K562 (cell line): ENCODE results near the gene PFAS. TPM values are rescaled to one million over a fixed set of nuclear protein-coding genes. Genes with fewer than 3 reads are reported as not detected.

Source experiments
- ATAC-seq: fragments of 200-7000 bp; cut with Tn5 transposase; 3 replicates; pipeline ENCODE4 v1.9.1; 2020; ENCODE audit warnings: moderate library complexity
- BruUV-seq: library from RNA; stranded (reverse); fragments of 400-500 nt; replicated peaks from 2 replicates; lab custom pipeline; 2021; lab: Mats Ljungman, UMichigan
- CTCF ChIA-PET: fragments of 300-600 bp; formaldehyde crosslinking; extraction: SDS; loops from one replicate; lab custom pipeline; 2021; ENCODE audit warnings: low intra/inter-chr PET ratio; lab: Yijun Ruan, JAX
- POLR2A ChIA-PET: fragments of 300-600, 350-650 bp; sonication (Branson Sonifier 250); formaldehyde crosslinking; extraction: SDS; loops from one replicate; lab custom pipeline; 2021; ENCODE audit warnings: antibody characterized with exemption, inconsistent platforms; lab: Yijun Ruan, JAX
- DNase-seq, 4 experiments: peaks; one replicate each; pipeline versions ENCODE4 v3.0.0 to v3.0.0-alpha.2; 2011 to 2018; ENCODE audit warnings: low spot score in 3 of 4, mixed read lengths in 3 of 4; ENCODE audit errors: extremely low read depth in 1 of 4
- FAIRE-seq: peaks from 2 replicates; lab custom pipeline; 2011; peaks lifted over from hg19 to GRCh38; lab: Jason Lieb, UNC
- H2AFZ ChIP-seq: 2 replicates; pipeline ENCODE4 v1.6.0; 2011; ENCODE audit warnings: low read depth, low read length, control low read depth, inconsistent platforms
- H3K27ac ChIP-seq: fragments of 200-600 bp; 3 replicates; pipeline ENCODE4 v1.8.0; 2011; ENCODE audit warnings: low read depth, mild to moderate bottlenecking, control low read depth, inconsistent platforms, low read length, moderate library complexity, mixed read lengths; ENCODE audit errors: extremely low read depth
- H3K27me3 ChIP-seq, 2 experiments: fragments of 300-600 bp in 1 of 2; 2 replicates in 1 of 2; 3 replicates in 1 of 2; pipeline versions ENCODE4 v1.6.0 to v1.8.0; 2011; ENCODE audit warnings: inconsistent platforms in 2 of 2, low read length in 2 of 2, mild to moderate bottlenecking in 1 of 2, mixed read lengths in 1 of 2, moderate library complexity in 1 of 2; ENCODE audit not compliant: control insufficient read depth in 2 of 2, insufficient read depth in 2 of 2
- H3K36me3 ChIP-seq: fragments of 300-600 bp; 3 replicates; pipeline ENCODE4 v1.8.0; 2011; ENCODE audit warnings: mild to moderate bottlenecking, low read length, inconsistent platforms; ENCODE audit not compliant: control insufficient read depth, insufficient read depth
- H3K4me1 ChIP-seq, 2 experiments: fragments of 200-600 bp in 1 of 2; replicated peaks in 1 of 2; 2 replicates in 1 of 2; 3 replicates in 1 of 2; pipeline versions ENCODE4 v1.5.1 to v1.8.0; 2011; ENCODE audit warnings: inconsistent platforms in 2 of 2, low read length in 2 of 2, mild to moderate bottlenecking in 1 of 2, mixed read lengths in 1 of 2, moderate library complexity in 1 of 2; ENCODE audit not compliant: control insufficient read depth in 2 of 2, insufficient read depth in 2 of 2
- H3K4me2 ChIP-seq: 2 replicates; pipeline ENCODE4 v1.6.1; 2011; ENCODE audit warnings: low read length, control low read depth, inconsistent platforms, mixed read lengths; ENCODE audit not compliant: insufficient read depth
- H3K4me3 ChIP-seq: fragments of 200-600 bp; sonication (generic), shearing (Covaris generic); 2 replicates; pipeline ENCODE4 v1.5.1; 2016; ENCODE audit warnings: control low read depth, inconsistent platforms
- H3K79me2 ChIP-seq: fragments of 200-600 bp; 3 replicates; pipeline ENCODE4 v1.8.0; 2011; ENCODE audit warnings: low read length, inconsistent platforms; ENCODE audit not compliant: control insufficient read depth, insufficient read depth
- H3K9ac ChIP-seq, 2 experiments: 2 replicates each; pipeline versions ENCODE4 v1.6.0 to v1.6.1; 2011; ENCODE audit warnings: low read depth in 2 of 2, low read length in 2 of 2, control low read depth in 1 of 2, inconsistent platforms in 1 of 2, mild to moderate bottlenecking in 1 of 2, mixed read lengths in 1 of 2; ENCODE audit not compliant: insufficient read depth in 1 of 2
- H3K9me1 ChIP-seq: one replicate; pipeline ENCODE4 v1.6.0; 2011; ENCODE audit warnings: inconsistent platforms, mild to moderate bottlenecking, low read length, moderate library complexity; ENCODE audit not compliant: control insufficient read depth, insufficient read depth
- H3K9me3 ChIP-seq: replicated peaks from 2 replicates; pipeline ENCODE4 v1.5.1; 2011; ENCODE audit warnings: low read depth, low read length, inconsistent platforms; ENCODE audit not compliant: control insufficient read depth, insufficient read depth
- H4K20me1 ChIP-seq: replicated peaks from 2 replicates; pipeline ENCODE4 v1.6.1; 2011; ENCODE audit warnings: low read length, inconsistent platforms, mixed read lengths; ENCODE audit not compliant: control insufficient read depth, insufficient read depth
- BCOR ChIP-seq: fragments of 450-650 bp; IDR thresholded peaks from 2 replicates; pipeline ENCODE4 v1.6.1; 2016
- CTBP1 ChIP-seq: fragments of 450-650 bp; IDR thresholded peaks from 2 replicates; pipeline ENCODE4 v1.6.1; 2016; ENCODE audit warnings: borderline replicate concordance
- DPF2 ChIP-seq: fragments of 450-650 bp; IDR thresholded peaks from 2 replicates; pipeline ENCODE4 v1.6.1; 2016
- PML ChIP-seq: IDR thresholded peaks from 2 replicates; pipeline ENCODE4 v1.6.1; 2012; ENCODE audit warnings: low read length, inconsistent platforms
- USF2 ChIP-seq: sonication (generic); formaldehyde crosslinking; IDR thresholded peaks from 2 replicates; pipeline ENCODE4 v1.5.0; 2020; ENCODE audit warnings: missing genetic modification reagents
- ZNF146 ChIP-seq: IDR thresholded peaks from one replicate; pipeline ENCODE4 v1.6.1; 2018; ENCODE audit warnings: missing compliant biosample characterization; ENCODE audit not compliant: unreplicated experiment
- WGBS: fragments of 100-300 bp; shearing (Covaris generic); methylation state at CpG from one replicate; pipeline ENCODE4 v1.1.6; 2016; ENCODE audit warnings: low coverage, mixed read lengths; ENCODE audit not compliant: insufficient coverage; ENCODE audit errors: missing lambda C conversion rate; 5-methylcytosine and 5-hydroxymethylcytosine counted together
- in situ Hi-C: fragments of 300-500 bp; cut with MboI; formaldehyde crosslinking; loops from 4 replicates; pipeline ENCODE4 v1.15.0; 2018; ENCODE audit warnings: inconsistent platforms, mixed read lengths
- intact Hi-C: fragments of 100-400 bp; cut with micrococcal nuclease; formaldehyde crosslinking; loops from 2 replicates; pipeline ENCODE4 v1.14.2; 2022
- polyA plus RNA-seq, 8 experiments: library from polyadenylated mRNA; depleted of rRNA in 4 of 8; stranded (reverse) in 5 of 8; unstranded in 3 of 8; fragments of >200 nt; fragmentation: Nextera tagmentation in 2 of 8; fragmentation: Illumina TruSeq in 1 of 8; extraction: Ambion mirVana in 2 of 8; extraction: Trizol in 1 of 8; gene quantifications; 2 replicates each; pipeline versions ENCODE4 v1.2.1 to v1.2.3, GENCODE V29; 2011 to 2014; ENCODE audit warnings: inconsistent platforms in 1 of 8, missing spikeins in 1 of 8
- total RNA-seq, 7 experiments: library from RNA; depleted of rRNA in 6 of 7; stranded (reverse); fragments of >200 nt in 6 of 7; fragmentation: Illumina TruSeq in 2 of 7; extraction: Trizol in 2 of 7; gene quantifications; 2 replicates each; pipeline versions ENCODE4 v1.2.1 to v1.2.3, GENCODE V29; 2011 to 2021; ENCODE audit warnings: low replicate concordance in 1 of 7

Gene PFAS
- total and polyA plus RNA-seq, 9 of the 15 experiments (the other 6 are each of a cell fraction or from before 2014, with no cell fraction given), result 11.6 to 131 (median 43.9) TPM

GRCh38 chr17:8244768-8245167 is 4.3 kb upstream of the PFAS start:
- no peak overlapping the region for H3K9ac ChIP-seq
- no peaks in the 10 kb centered on the region for H4K20me1 ChIP-seq
- H3K4me1 ChIP-seq, result peaks cover 0 to 5% of the 10 kb centered on the region in 2 experiments; a peak in 2 of 5 replicates
- H3K9me1 ChIP-seq, result no peaks in the 10 kb centered on the region
- 98% methylated on average over 8 of the region's 8 CpGs for WGBS
- no peak for DNase-seq
- no peak overlapping the region for H2AFZ ChIP-seq
- no peak overlapping the region for H3K4me3 ChIP-seq
- no peaks in the 10 kb centered on the region for H3K9me3 ChIP-seq
- no peaks in the 10 kb centered on the region for H3K27me3 ChIP-seq
- TF ChIP-seq PML (no peak), CTBP1 (no peak), USF2 (CRISPR knock-in tag) (no peak), BCOR (0 out of 2 replicates have a peak, but pooled peaks have one; percentile 26), DPF2 (no peak), ZNF146 (CRISPR knock-in tag) (peak; percentile 93)
- ATAC-seq, result no peak
- no peak overlapping the region for H3K27ac ChIP-seq
- no peak for FAIRE-seq
- BruUV-seq, result no TSS peak
- intact Hi-C loops (no loop called here), in situ Hi-C loops (no loop called here)
- peaks cover 33% of the 10 kb centered on the region; the same call in 2 of the 3 replicates for H3K36me3 ChIP-seq
- ChIA-PET POLR2A (interaction anchor here (1.4 kb wide), 1 partner anchor 12 kb away, joined by 3 read pairs; no protein-coding TSS in a partner anchor), CTCF (no interaction called here)
- H3K79me2 ChIP-seq, result peaks cover 45% of the 10 kb centered on the region
- H3K4me2 ChIP-seq, result no peak overlapping the region
